ENCODE data around the gene REEP3.

GRCh38 chr10:63644418-63645142, 123.4 kb downstream of the REEP3 start:
- TF ChIP-seq CTCF (IDR thresholded peaks at IDR 0.05) (no peak), EP300 (IDR thresholded peaks at IDR 0.05; ENCODE audit: low read depth) (no peak), POLR2A (IDR thresholded peaks at IDR 0.05) (no peak), POLR2AphosphoS5 (IDR thresholded peaks at IDR 0.05) (no peak)

All from transverse colon (tissue), 4 donors.